Mucosa of descending colon (tissue), 3 donors: ENCODE measurements around the gene BBOX1. TPM values are rescaled to one million over a fixed set of nuclear protein-coding genes. Genes with fewer than 3 reads are reported as not detected.

Experiments
- ATAC-seq: fragments of 200-7000 bp; cut with Tn5 transposase; one replicate; pipeline ENCODE4 v1.9.1; 2020; ENCODE audit warnings: mild to moderate bottlenecking, moderate library complexity
- DNase-seq, 3 donors: peaks; one replicate each; pipeline ENCODE4 v3.0.0-alpha.2; 2020
- H3K36me3 ChIP-seq: fragments of 200-600 bp; one replicate; pipeline ENCODE4 v1.8.0; 2021; ENCODE audit warnings: low read depth, mild to moderate bottlenecking
- H3K4me1 ChIP-seq: fragments of 200-600 bp; one replicate; pipeline ENCODE4 v1.8.0; 2021; ENCODE audit warnings: low read depth, mild to moderate bottlenecking
- H3K4me3 ChIP-seq: fragments of 200-600 bp; one replicate; pipeline ENCODE4 v1.8.0; 2021; ENCODE audit warnings: mild to moderate bottlenecking
- H3K9me3 ChIP-seq: fragments of 200-600 bp; one replicate; pipeline ENCODE4 v1.8.0; 2021; ENCODE audit warnings: mild to moderate bottlenecking
- CTCF ChIP-seq: fragments of 200-600 bp; IDR thresholded peaks from one replicate; pipeline ENCODE4 v1.8.0; 2022; ENCODE audit warnings: antibody characterized with exemption, mild to moderate bottlenecking
- intact Hi-C, 2 donors: fragments of 100-400 bp; cut with DNase I in 1 of 2; cut with micrococcal nuclease in 1 of 2; formaldehyde crosslinking; loops; one replicate each; pipeline versions ENCODE4 v1.11.0 to v1.11.1; 2022; cut with DNase I, micrococcal nuclease
- total RNA-seq, 3 donors: library from RNA; stranded (reverse); fragmentation: NEBNext Ultra II Directional in 2 of 3; extraction: Animal tissue kit (Norgen Biotek cat#: 25700) in 2 of 3; gene quantifications; one replicate each; pipeline versions ENCODE4 v1.2.1 to v1.2.4, GENCODE V29; 2021 to 2023
- donor health status: DM: no; HTN: no; CAD: no; lungs with moderate emphysema.
- donor health status: DM: no; HTN: no; CAD: no.
- donor health status: DM: no; HTN: yes; CAD: no.

BBOX1 gene
- total RNA-seq, 3 donors from 2014 or later = not detected

GRCh38 chr11:27052668-27053067, 12.1 kb downstream of the BBOX1 start:
- Histone ChIP-seq H3K4me1 (no peaks in the 10 kb centered on the region), H3K9me3 (no peaks in the 10 kb centered on the region), H3K36me3 (no peaks in the 10 kb centered on the region), H3K4me3 (no peak overlapping the region)
- DNase-seq (no peak), ATAC-seq (no peak)
- TF ChIP-seq CTCF = no peak
- intact Hi-C loops = no loop called here

DNA sequence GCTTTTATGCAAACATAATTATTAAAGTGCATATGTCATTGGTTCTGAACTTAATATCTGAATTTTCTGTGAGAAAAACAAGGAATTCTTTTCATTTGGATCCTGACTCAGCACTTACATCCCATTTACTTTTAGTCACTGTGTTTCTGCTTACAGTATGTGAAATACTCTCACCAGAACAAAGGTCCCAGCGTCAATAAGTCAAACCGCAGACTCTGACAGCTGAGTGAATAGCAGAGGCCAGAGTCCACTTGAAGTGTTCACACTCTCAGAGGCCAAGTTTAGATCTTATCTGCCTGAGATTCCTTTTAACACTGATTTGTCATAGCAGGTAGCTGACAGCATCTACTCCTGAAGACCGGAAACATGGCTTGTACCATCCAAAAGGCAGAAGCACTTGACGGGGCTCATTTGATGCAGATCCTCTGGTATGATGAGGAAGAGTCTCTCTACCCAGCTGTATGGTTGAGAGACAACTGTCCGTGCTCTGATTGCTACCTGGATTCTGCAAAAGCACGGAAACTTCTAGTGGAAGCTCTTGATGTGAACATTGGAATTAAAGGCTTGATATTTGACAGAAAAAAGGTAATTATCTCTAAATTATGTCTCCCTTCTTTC, 14.6 kb downstream of the BBOX1 start:
- DNase-seq = peak in 1 of 3 donors; percentile 46
- ATAC-seq = peak; percentile 89
- Histone ChIP-seq H3K4me1 (no peaks in the 10 kb centered on the region), H3K4me3 (no peak overlapping the region), H3K9me3 (no peaks in the 10 kb centered on the region), H3K36me3 (no peaks in the 10 kb centered on the region)
- intact Hi-C loops = no loop called here
- no peak for TF ChIP-seq CTCF

- TF ChIP-seq CTCF = no peak
- DNase-seq = no peak
- no peaks in the 10 kb centered on the region for H3K36me3 ChIP-seq
- intact Hi-C loops = no loop called here
- no peak overlapping the region for H3K4me3 ChIP-seq
- H3K4me1 ChIP-seq = no peaks in the 10 kb centered on the region
- no peak for ATAC-seq
- H3K9me3 ChIP-seq = no peaks in the 10 kb centered on the region
Measured at GRCh38 chr11:27057091-27057780, 16.6 kb downstream of the BBOX1 start.

- no peaks in the 10 kb centered on the region for H3K4me1 ChIP-seq
- DNase-seq (no peak), ATAC-seq (no peak)
- no peak for TF ChIP-seq CTCF
- intact Hi-C loops = no loop called here
- no peaks in the 10 kb centered on the region for H3K36me3 ChIP-seq
- no peak overlapping the region for H3K4me3 ChIP-seq
- H3K9me3 ChIP-seq = no peaks in the 10 kb centered on the region
Measured at GRCh38 chr11:27058456-27058855, 17.8 kb downstream of the BBOX1 start.

DNA sequence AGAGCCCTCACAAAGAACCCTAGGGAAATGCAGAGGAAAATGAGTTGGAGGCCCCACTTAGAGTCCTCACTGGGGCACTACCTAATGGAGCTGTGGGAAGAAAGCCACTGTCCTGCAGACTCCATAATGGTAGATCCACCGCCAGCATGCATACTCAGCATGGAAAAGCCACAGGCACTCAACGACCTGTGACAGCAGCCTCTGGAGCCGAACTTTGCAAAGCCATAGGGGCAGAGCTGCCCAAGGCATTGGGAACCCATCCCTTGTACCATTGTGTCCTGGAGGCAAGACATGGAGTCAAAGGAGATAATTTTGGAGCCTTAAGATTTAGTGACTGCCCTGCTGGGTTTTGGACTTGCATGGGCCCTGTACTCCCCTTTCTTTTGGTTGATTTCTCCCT, 18.8 kb downstream of the BBOX1 start:
- Histone ChIP-seq H3K4me1 (no peaks in the 10 kb centered on the region), H3K36me3 (no peaks in the 10 kb centered on the region), H3K4me3 (no peak overlapping the region), H3K9me3 (no peaks in the 10 kb centered on the region)
- no peak for ATAC-seq
- no peak for DNase-seq
- no peak for TF ChIP-seq CTCF
- intact Hi-C loops = no loop called here
